DND-41 (cell line): Measurements from ENCODE around the gene ZNF697.

Experiments used
- ATAC-seq: fragments of 200-7000 bp; cut with Tn5 transposase; 3 replicates; pipeline ENCODE4 v1.9.1; 2021; ENCODE audit warnings: low read depth; ENCODE audit not compliant: insufficient read depth
- DNase-seq: peaks from one replicate; pipeline ENCODE4 v3.0.0-alpha.2; 2020
- H2AFZ ChIP-seq: 2 replicates; pipeline ENCODE4 v1.6.0; 2012; ENCODE audit warnings: low read depth, low read length
- H3K27ac ChIP-seq: 2 replicates; pipeline ENCODE4 v1.5.1; 2012; ENCODE audit warnings: low read length, inconsistent platforms
- H3K27me3 ChIP-seq: fragments of 200-600 bp; sonication (generic); 2 replicates; pipeline ENCODE4 v1.6.0; 2012; ENCODE audit warnings: low read length, mild to moderate bottlenecking, inconsistent platforms; ENCODE audit not compliant: insufficient read depth, poor library complexity
- H3K36me3 ChIP-seq: 2 replicates; pipeline ENCODE4 v1.5.1; 2012; ENCODE audit warnings: low read length, inconsistent platforms; ENCODE audit not compliant: insufficient read depth
- H3K4me1 ChIP-seq: 2 replicates; pipeline ENCODE4 v1.5.1; 2012; ENCODE audit warnings: mild to moderate bottlenecking, low read length; ENCODE audit not compliant: insufficient read depth
- H3K4me2 ChIP-seq: 2 replicates; pipeline ENCODE4 v1.6.0; 2012; ENCODE audit warnings: mild to moderate bottlenecking, moderate library complexity, low read length, inconsistent platforms; ENCODE audit not compliant: insufficient read depth
- H3K4me3 ChIP-seq, 2 experiments: fragments of 200-600 bp in 1 of 2; shearing (Covaris generic) in 1 of 2; 2 replicates each; pipeline ENCODE4 v1.5.1; 2012 to 2016; ENCODE audit warnings: inconsistent platforms in 2 of 2, low read length in 2 of 2, mild to moderate bottlenecking in 2 of 2, low read depth in 1 of 2, moderate library complexity in 1 of 2
- H3K79me2 ChIP-seq: 2 replicates; pipeline ENCODE4 v1.6.0; 2012; ENCODE audit warnings: low read length, inconsistent platforms; ENCODE audit not compliant: insufficient read depth
- H3K9ac ChIP-seq: 2 replicates; pipeline ENCODE4 v1.6.0; 2012; ENCODE audit warnings: low read depth, mild to moderate bottlenecking, inconsistent platforms, low read length, moderate library complexity
- H3K9me3 ChIP-seq: 2 replicates; pipeline ENCODE4 v1.5.1; 2012; ENCODE audit warnings: low read length, moderate library complexity, mild to moderate bottlenecking, inconsistent platforms; ENCODE audit not compliant: insufficient read depth, severe bottlenecking
- H4K20me1 ChIP-seq: 2 replicates; pipeline ENCODE4 v1.6.0; 2012; ENCODE audit warnings: low read length; ENCODE audit not compliant: insufficient read depth
- CTCF ChIP-seq: IDR thresholded peaks from 2 replicates; pipeline ENCODE4 v1.5.1; 2012; ENCODE audit warnings: borderline replicate concordance, low read length, moderate library complexity, mild to moderate bottlenecking; ENCODE audit not compliant: poor library complexity, severe bottlenecking; ENCODE audit errors: extremely low read depth
- EZH2 ChIP-seq: IDR thresholded peaks from 3 replicates; pipeline ENCODE4 v1.6.1; 2012; ENCODE audit warnings: borderline replicate concordance, low read depth, mild to moderate bottlenecking, moderate library complexity, low read length, inconsistent platforms; ENCODE audit not compliant: severe bottlenecking

The ZNF697 gene

DNA sequence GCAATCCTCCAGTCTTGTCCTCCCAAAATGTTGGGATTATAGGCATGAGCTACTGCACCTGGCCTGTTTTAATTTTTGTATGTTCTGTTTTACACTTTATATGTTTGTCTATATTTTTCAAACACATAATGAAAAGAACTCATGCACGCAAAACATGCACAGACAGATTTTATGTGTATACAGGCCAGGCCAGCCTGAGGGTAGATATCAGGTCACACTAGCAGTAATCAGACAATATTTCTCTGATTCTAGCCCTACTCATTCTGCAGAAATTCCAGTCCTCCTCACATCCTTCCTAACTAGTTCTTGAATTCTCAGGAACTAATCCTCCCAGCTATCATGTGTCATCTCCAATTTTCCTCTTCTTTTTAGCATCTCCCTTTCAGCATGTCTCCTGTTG is 35.8 kb upstream of the ZNF697 start:
- Histone ChIP-seq H3K4me1 (no peaks in the 10 kb centered on the region), H3K79me2 (no peaks in the 10 kb centered on the region), H3K4me2 (no peak overlapping the region), H4K20me1 (no peaks in the 10 kb centered on the region), H2AFZ (no peak overlapping the region), H3K27me3 (peaks cover 21% of the 10 kb centered on the region), H3K36me3 (no peaks in the 10 kb centered on the region), H3K27ac (no peak overlapping the region), H3K9ac (no peak overlapping the region), H3K9me3 (no peaks in the 10 kb centered on the region), H3K4me3 (no peak overlapping the region)
- DNase-seq (no peak), ATAC-seq (no peak)
- TF ChIP-seq CTCF, result no peak
- no peak for TF ChIP-seq EZH2

DNA sequence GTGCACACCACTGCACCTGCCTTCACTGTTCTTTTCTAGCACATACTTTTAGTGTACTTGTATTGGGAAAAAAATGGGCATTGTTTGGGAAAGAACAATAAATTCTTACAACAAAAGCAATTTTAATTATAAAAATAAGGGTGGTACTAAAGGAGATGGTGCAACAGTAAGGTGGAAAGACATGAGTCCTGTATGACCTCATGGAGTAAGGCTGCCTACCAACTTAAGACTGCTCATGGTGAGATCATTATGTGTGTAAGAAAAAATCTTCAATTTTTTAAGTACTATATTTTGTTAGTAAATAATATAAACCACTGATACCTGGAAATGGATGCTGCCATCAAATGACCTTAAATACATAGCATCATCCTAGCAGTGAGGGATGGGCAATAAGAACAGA is 34.1 kb upstream of the ZNF697 start:
- H2AFZ ChIP-seq, result no peak overlapping the region
- no peak overlapping the region for H3K9ac ChIP-seq
- no peaks in the 10 kb centered on the region for H3K4me1 ChIP-seq
- peaks cover 19% of the 10 kb centered on the region for H3K27me3 ChIP-seq
- H3K4me2 ChIP-seq, result no peak overlapping the region
- no peak for ATAC-seq
- DNase-seq, result no peak
- H3K27ac ChIP-seq, result no peak overlapping the region
- H3K4me3 ChIP-seq, result no peak overlapping the region
- no peaks in the 10 kb centered on the region for H3K79me2 ChIP-seq
- no peaks in the 10 kb centered on the region for H4K20me1 ChIP-seq
- no peaks in the 10 kb centered on the region for H3K36me3 ChIP-seq
- TF ChIP-seq CTCF, result no peak
- no peak for TF ChIP-seq EZH2
- no peaks in the 10 kb centered on the region for H3K9me3 ChIP-seq

GRCh38 chr1:119681560-119681959 is 33.5 kb upstream of the ZNF697 start:
- TF ChIP-seq EZH2 (no peak), CTCF (no peak)
- no peaks in the 10 kb centered on the region for H3K79me2 ChIP-seq
- no peak overlapping the region for H3K27ac ChIP-seq
- no peak overlapping the region for H3K4me3 ChIP-seq
- H3K4me2 ChIP-seq, result no peak overlapping the region
- H2AFZ ChIP-seq, result no peak overlapping the region
- no peaks in the 10 kb centered on the region for H3K9me3 ChIP-seq
- no peaks in the 10 kb centered on the region for H3K4me1 ChIP-seq
- H4K20me1 ChIP-seq, result no peaks in the 10 kb centered on the region
- ATAC-seq (no peak), DNase-seq (no peak)
- no peaks in the 10 kb centered on the region for H3K36me3 ChIP-seq
- peaks cover 19% of the 10 kb centered on the region for H3K27me3 ChIP-seq
- no peak overlapping the region for H3K9ac ChIP-seq

DNA sequence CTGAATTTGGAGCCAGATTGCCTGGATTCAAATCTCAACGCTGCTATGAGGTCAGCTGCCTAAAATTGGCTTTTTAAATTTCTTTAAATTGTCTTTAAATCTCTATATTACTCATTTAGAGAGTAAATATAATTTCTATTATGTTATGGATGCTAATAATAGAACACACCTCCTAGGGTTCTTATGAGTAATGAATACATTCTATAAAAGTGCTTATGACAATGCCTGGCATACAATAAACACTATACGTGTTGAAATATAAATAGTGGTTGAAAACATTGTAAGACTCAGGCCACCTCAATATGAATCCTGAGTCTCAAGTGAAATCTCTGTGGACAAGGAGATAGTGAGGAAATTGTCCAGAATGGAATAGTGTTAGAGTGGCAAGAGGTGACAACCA is 32.7 kb upstream of the ZNF697 start:
- no peak for ATAC-seq
- peaks cover 14% of the 10 kb centered on the region for H3K27me3 ChIP-seq
- no peaks in the 10 kb centered on the region for H3K9me3 ChIP-seq
- TF ChIP-seq EZH2 (no peak), CTCF (no peak)
- H3K9ac ChIP-seq, result no peak overlapping the region
- no peak overlapping the region for H3K4me3 ChIP-seq
- no peak for DNase-seq
- no peaks in the 10 kb centered on the region for H3K36me3 ChIP-seq
- H4K20me1 ChIP-seq, result no peaks in the 10 kb centered on the region
- no peak overlapping the region for H3K4me2 ChIP-seq
- H3K79me2 ChIP-seq, result no peaks in the 10 kb centered on the region
- no peak overlapping the region for H3K27ac ChIP-seq
- no peaks in the 10 kb centered on the region for H3K4me1 ChIP-seq
- no peak overlapping the region for H2AFZ ChIP-seq
